Trophoblast cell (in vitro differentiated cells and primary cell): ENCODE data around the gene NEMP1.
"Not testable (repeated sequence)": the region's sequence is repeated elsewhere in the genome, so short reads cannot be mapped to it uniquely, and the experiment has no call there.

Source experiments
- DNase-seq, 2 donors: peaks; one replicate each; pipeline ENCODE4 v3.0.0-alpha.2; 2016
- H2AFZ ChIP-seq: 2 replicates; pipeline ENCODE4 v1.6.1; 2013; ENCODE audit warnings: low read length, moderate library complexity, mild to moderate bottlenecking; ENCODE audit not compliant: insufficient read depth, poor library complexity
- H2AK5ac ChIP-seq: 2 replicates; pipeline ENCODE4 v1.6.1; 2013; ENCODE audit warnings: mild to moderate bottlenecking, low read length
- H2BK120ac ChIP-seq: 2 replicates; pipeline ENCODE4 v1.6.1; 2013; ENCODE audit warnings: low read length, mild to moderate bottlenecking, moderate library complexity; ENCODE audit not compliant: insufficient read depth, poor library complexity
- H2BK12ac ChIP-seq: 2 replicates; pipeline ENCODE4 v1.6.1; 2013; ENCODE audit warnings: mild to moderate bottlenecking, low read length, moderate library complexity
- H2BK5ac ChIP-seq: 2 replicates; pipeline ENCODE4 v1.6.1; 2013; ENCODE audit warnings: low read length, low read depth, moderate library complexity, mild to moderate bottlenecking; ENCODE audit not compliant: poor library complexity
- H3K14ac ChIP-seq: 2 replicates; pipeline ENCODE4 v1.6.1; 2013; ENCODE audit warnings: mild to moderate bottlenecking, low read length
- H3K18ac ChIP-seq: 2 replicates; pipeline ENCODE4 v1.6.1; 2013; ENCODE audit warnings: mild to moderate bottlenecking, low read length
- H3K23ac ChIP-seq: 2 replicates; pipeline ENCODE4 v1.6.1; 2013; ENCODE audit warnings: low read length
- H3K27ac ChIP-seq: 2 replicates; pipeline ENCODE4 v1.5.1; 2013; ENCODE audit warnings: low read depth, mild to moderate bottlenecking, inconsistent platforms, low read length, moderate library complexity
- H3K27me3 ChIP-seq: 2 replicates; pipeline ENCODE4 v1.6.1; 2013; ENCODE audit warnings: inconsistent platforms, mild to moderate bottlenecking, low read length, moderate library complexity; ENCODE audit not compliant: insufficient read depth
- H3K36me3 ChIP-seq, 2 experiments: 1 replicate in 1 of 2; 2 replicates in 1 of 2; pipeline ENCODE4 v1.6.1; 2013; ENCODE audit warnings: low read length in 2 of 2, mild to moderate bottlenecking in 2 of 2, moderate library complexity in 1 of 2; ENCODE audit not compliant: insufficient read depth in 2 of 2, control insufficient read depth in 1 of 2
- H3K4ac ChIP-seq: 2 replicates; pipeline ENCODE4 v1.6.1; 2013; ENCODE audit warnings: low read depth, mild to moderate bottlenecking, low read length, moderate library complexity
- H3K4me1 ChIP-seq, 2 experiments: 1 replicate in 1 of 2; 2 replicates in 1 of 2; pipeline ENCODE4 v1.6.1; 2013; ENCODE audit warnings: low read length in 2 of 2, mild to moderate bottlenecking in 2 of 2, moderate library complexity in 1 of 2; ENCODE audit not compliant: insufficient read depth in 2 of 2, control insufficient read depth in 1 of 2
- H3K4me2 ChIP-seq: 2 replicates; pipeline ENCODE4 v1.6.1; 2013; ENCODE audit warnings: inconsistent platforms, mild to moderate bottlenecking, low read length, moderate library complexity
- H3K4me3 ChIP-seq: 2 replicates; pipeline ENCODE4 v1.5.1; 2013; ENCODE audit warnings: mild to moderate bottlenecking, low read depth, low read length, inconsistent platforms
- H3K79me1 ChIP-seq: one replicate; pipeline ENCODE4 v1.6.1; 2013; ENCODE audit warnings: low read length
- H3K79me2 ChIP-seq: 2 replicates; pipeline ENCODE4 v1.6.1; 2013; ENCODE audit warnings: low read length, mild to moderate bottlenecking; ENCODE audit not compliant: control insufficient read depth, insufficient read depth, poor library complexity
- H3K9ac ChIP-seq: 2 replicates; pipeline ENCODE4 v1.6.1; 2013; ENCODE audit warnings: mild to moderate bottlenecking, low read length
- H3K9me3 ChIP-seq: 2 replicates; pipeline ENCODE4 v1.6.1; 2013; ENCODE audit warnings: low read depth, mild to moderate bottlenecking, control low read depth, inconsistent platforms, low read length; ENCODE audit not compliant: insufficient read depth
- H4K12ac ChIP-seq: 2 replicates; pipeline ENCODE4 v1.6.1; 2013; ENCODE audit warnings: low read depth, mild to moderate bottlenecking, low read length, moderate library complexity
- H4K8ac ChIP-seq: 2 replicates; pipeline ENCODE4 v1.6.1; 2013; ENCODE audit warnings: low read depth, mild to moderate bottlenecking, low read length, moderate library complexity
- H4K91ac ChIP-seq: one replicate; pipeline ENCODE4 v1.6.1; 2013; ENCODE audit warnings: low read depth, mild to moderate bottlenecking, low read length, moderate library complexity
- WGBS: extraction: QIAGEN DNeasy Blood & Tissue Kit; methylation state at CpG from one replicate; pipeline ENCODE4 v1.1.7; 2013; ENCODE audit warnings: missing lambda C conversion rate; ENCODE audit not compliant: insufficient read length, insufficient coverage; ENCODE audit errors: extremely low coverage; 5-methylcytosine and 5-hydroxymethylcytosine counted together

Gene NEMP1

GRCh38 chr12:57022324-57022723 is 56.3 kb downstream of the NEMP1 start:
- not testable (repeated sequence) for H3K4me2 ChIP-seq, H3K14ac ChIP-seq, H3K79me1 ChIP-seq, H2AK5ac ChIP-seq, H3K4me3 ChIP-seq, H3K18ac ChIP-seq, H2BK5ac ChIP-seq, H3K4ac ChIP-seq, H3K9me3 ChIP-seq, H3K9ac ChIP-seq, H3K23ac ChIP-seq, H2BK12ac ChIP-seq, H3K4me1 ChIP-seq, H2BK120ac ChIP-seq, H4K8ac ChIP-seq, H3K27ac ChIP-seq, H4K91ac ChIP-seq, H3K79me2 ChIP-seq, H3K27me3 ChIP-seq, H3K36me3 ChIP-seq, H2AFZ ChIP-seq, H4K12ac ChIP-seq
- no CpG with 5 or more reads among the region's 5 CpGs for WGBS
- DNase-seq: peak; percentile 62 to 84

GRCh38 chr12:57019983-57020719 is 58.4 kb downstream of the NEMP1 start:
- Histone ChIP-seq H4K12ac (no peak overlapping the region), H3K9me3 (no peaks in the 10 kb centered on the region), H3K27ac (no peak overlapping the region), H2BK12ac (no peak overlapping the region), H3K14ac (no peak overlapping the region), H3K4ac (no peak overlapping the region), H2BK120ac (no peak overlapping the region), H4K91ac (no peak overlapping the region), H3K79me1 (peaks cover 8% of the 10 kb centered on the region), H3K18ac (no peak overlapping the region), H2AK5ac (no peak overlapping the region), H3K4me2 (no peak overlapping the region), H3K27me3 (no peaks in the 10 kb centered on the region), H4K8ac (no peak overlapping the region), H2BK5ac (no peak overlapping the region), H2AFZ (no peak overlapping the region), H3K36me3 (no peaks in the 10 kb centered on the region), H3K23ac (no peak overlapping the region), H3K4me1 (peaks cover 12 to 16% of the 10 kb centered on the region in 2 experiments), H3K4me3 (no peak overlapping the region), H3K9ac (no peak overlapping the region), H3K79me2 (no peaks in the 10 kb centered on the region)
- DNase-seq: no peak
- WGBS: no CpG with 5 or more reads among the region's 9 CpGs

GRCh38 chr12:57018906-57019305 is 59.7 kb downstream of the NEMP1 start:
- H4K8ac ChIP-seq: peak overlapping the region; percentile 32
- no peak for DNase-seq
- no peak overlapping the region for H3K18ac ChIP-seq
- no CpG with 5 or more reads among the region's 1 CpG for WGBS
- H3K4me3 ChIP-seq: no peak overlapping the region
- no peak overlapping the region for H4K12ac ChIP-seq
- H3K79me2 ChIP-seq: no peaks in the 10 kb centered on the region
- H3K4me1 ChIP-seq: peaks cover 12 to 16% of the 10 kb centered on the region in 2 experiments
- no peak overlapping the region for H3K9ac ChIP-seq
- H2BK120ac ChIP-seq: no peak overlapping the region
- no peak overlapping the region for H3K4ac ChIP-seq
- H2BK5ac ChIP-seq: peak overlapping the region; percentile 75
- peak overlapping the region; percentile 46 for H3K14ac ChIP-seq
- no peaks in the 10 kb centered on the region for H3K9me3 ChIP-seq
- no peak overlapping the region for H3K23ac ChIP-seq
- H3K27ac ChIP-seq: peak overlapping the region; percentile 90
- H3K79me1 ChIP-seq: peaks cover 8% of the 10 kb centered on the region
- H3K27me3 ChIP-seq: no peaks in the 10 kb centered on the region
- no peak overlapping the region for H2AK5ac ChIP-seq
- H2AFZ ChIP-seq: peak overlapping the region; percentile 28
- H3K36me3 ChIP-seq: no peaks in the 10 kb centered on the region
- peak overlapping the region; percentile 33 for H3K4me2 ChIP-seq
- H4K91ac ChIP-seq: peak overlapping the region; percentile 63
- H2BK12ac ChIP-seq: no peak overlapping the region

GRCh38 chr12:57018353-57018752 is 60.2 kb downstream of the NEMP1 start:
- H2AK5ac ChIP-seq, H3K18ac ChIP-seq, H3K79me2 ChIP-seq, H2BK12ac ChIP-seq, H3K14ac ChIP-seq, H3K9me3 ChIP-seq, H3K36me3 ChIP-seq, H3K79me1 ChIP-seq, H4K91ac ChIP-seq, H3K23ac ChIP-seq, H4K8ac ChIP-seq, H3K27me3 ChIP-seq, H2AFZ ChIP-seq, H3K4ac ChIP-seq, H2BK120ac ChIP-seq, H3K4me2 ChIP-seq, H4K12ac ChIP-seq, H3K9ac ChIP-seq, H3K4me3 ChIP-seq, H2BK5ac ChIP-seq: not testable (repeated sequence)
- DNase-seq: peak; percentile 92 to 95
- peak overlapping the region; percentile 90 for H3K27ac ChIP-seq
- H3K4me1 ChIP-seq: peaks cover 12 to 16% of the 10 kb centered on the region in 2 experiments
- WGBS: no CpG with 5 or more reads among the region's 5 CpGs
